ENCODE measurements around the gene SEMA3F.

SEMA3F gene

GRCh38 chr3:50136714-50137405 lies 18.3 kb upstream of the SEMA3F start:
- no peaks in the 10 kb centered on the region for H3F3A ChIP-seq (ENCODE audit: insufficient read depth, low read length)
- H3K9ac ChIP-seq (ENCODE audit: low read length), result no peak overlapping the region
- peaks cover 57% of the 10 kb centered on the region for H3K27me3 ChIP-seq (replicated peaks; ENCODE audit: insufficient read depth, low read length)
- H3K9me3 ChIP-seq (replicated peaks; ENCODE audit: insufficient read depth, low read length), result no peaks in the 10 kb centered on the region
- H3K27ac ChIP-seq (ENCODE audit: low read length), result no peak overlapping the region
- no peaks in the 10 kb centered on the region for H3K9me2 ChIP-seq (replicated peaks; ENCODE audit: insufficient read depth, low read length)
- no peak overlapping the region for H2AFZ ChIP-seq (ENCODE audit: low read length)
- no peaks in the 10 kb centered on the region for H3K4me1 ChIP-seq (ENCODE audit: low read length)
- H3K79me2 ChIP-seq (ENCODE audit: low read length), result no peaks in the 10 kb centered on the region
- no peaks in the 10 kb centered on the region for H3K36me3 ChIP-seq (replicated peaks; ENCODE audit: insufficient read depth, low read length)
- TF ChIP-seq CTCF (IDR thresholded peaks at IDR 0.05; ENCODE audit: low read length), result no peak
- no peak for TF ChIP-seq EZH2 (optimal IDR thresholded peaks at IDR 0.05; ENCODE audit: low read depth, low read length)
- no peak for TF ChIP-seq EZH2phosphoT487 (IDR thresholded peaks at IDR 0.05; ENCODE audit: low read length)
- no peak for DNase-seq
- H3K4me3 ChIP-seq (ENCODE audit: low read length), result no peak overlapping the region
- H4K20me1 ChIP-seq (ENCODE audit: insufficient read depth, low read length), result no peaks in the 10 kb centered on the region
- no peak overlapping the region for H3K4me2 ChIP-seq (ENCODE audit: low read depth, low read length)

- Histone ChIP-seq H3K79me2 (ENCODE audit: low read length) (no peaks in the 10 kb centered on the region), H3F3A (ENCODE audit: insufficient read depth, low read length) (no peaks in the 10 kb centered on the region), H2AFZ (ENCODE audit: low read length) (no peak overlapping the region), H3K4me1 (ENCODE audit: low read length) (no peaks in the 10 kb centered on the region), H3K36me3 (replicated peaks; ENCODE audit: insufficient read depth, low read length) (no peaks in the 10 kb centered on the region), H3K9me2 (replicated peaks; ENCODE audit: insufficient read depth, low read length) (no peaks in the 10 kb centered on the region), H3K9ac (ENCODE audit: low read length) (no peak overlapping the region), H3K27me3 (replicated peaks; ENCODE audit: insufficient read depth, low read length) (peaks cover 57% of the 10 kb centered on the region), H3K27ac (ENCODE audit: low read length) (no peak overlapping the region), H3K4me2 (ENCODE audit: low read depth, low read length) (no peak overlapping the region), H3K4me3 (ENCODE audit: low read length) (no peak overlapping the region), H3K9me3 (replicated peaks; ENCODE audit: insufficient read depth, low read length) (no peaks in the 10 kb centered on the region), H4K20me1 (ENCODE audit: insufficient read depth, low read length) (no peaks in the 10 kb centered on the region)
- TF ChIP-seq CTCF (IDR thresholded peaks at IDR 0.05; ENCODE audit: low read length), result no peak
- TF ChIP-seq EZH2phosphoT487 (IDR thresholded peaks at IDR 0.05; ENCODE audit: low read length), result no peak
- no peak for TF ChIP-seq EZH2 (optimal IDR thresholded peaks at IDR 0.05; ENCODE audit: low read depth, low read length)
- DNase-seq, result no peak
Measured at GRCh38 chr3:50137531-50137930, 17.6 kb upstream of the SEMA3F start.

GRCh38 chr3:50138266-50139200 lies 16.6 kb upstream of the SEMA3F start:
- H3K36me3 ChIP-seq (replicated peaks; ENCODE audit: insufficient read depth, low read length), result no peaks in the 10 kb centered on the region
- no peaks in the 10 kb centered on the region for H3K9me3 ChIP-seq (replicated peaks; ENCODE audit: insufficient read depth, low read length)
- TF ChIP-seq CTCF (IDR thresholded peaks at IDR 0.05; ENCODE audit: low read length) (no peak), EZH2 (optimal IDR thresholded peaks at IDR 0.05; ENCODE audit: low read depth, low read length) (no peak), EZH2phosphoT487 (IDR thresholded peaks at IDR 0.05; ENCODE audit: low read length) (no peak)
- H3K9me2 ChIP-seq (replicated peaks; ENCODE audit: insufficient read depth, low read length), result no peaks in the 10 kb centered on the region
- no peak overlapping the region for H2AFZ ChIP-seq (ENCODE audit: low read length)
- no peak overlapping the region for H3K27ac ChIP-seq (ENCODE audit: low read length)
- peaks cover 50% of the 10 kb centered on the region for H3K27me3 ChIP-seq (replicated peaks; ENCODE audit: insufficient read depth, low read length)
- no peaks in the 10 kb centered on the region for H4K20me1 ChIP-seq (ENCODE audit: insufficient read depth, low read length)
- no peaks in the 10 kb centered on the region for H3K4me1 ChIP-seq (ENCODE audit: low read length)
- H3K4me2 ChIP-seq (ENCODE audit: low read depth, low read length), result no peak overlapping the region
- no peaks in the 10 kb centered on the region for H3F3A ChIP-seq (ENCODE audit: insufficient read depth, low read length)
- no peaks in the 10 kb centered on the region for H3K79me2 ChIP-seq (ENCODE audit: low read length)
- no peak overlapping the region for H3K9ac ChIP-seq (ENCODE audit: low read length)
- no peak for DNase-seq
- H3K4me3 ChIP-seq (ENCODE audit: low read length), result no peak overlapping the region
